Neural progenitor cell (in vitro differentiated cells): ENCODE measurements around the gene MEIS2.

ENCODE experiments used
- EZH2 ChIP-seq: fragments of 200-600 bp; sonication (generic); IDR thresholded peaks from 2 replicates; pipeline ENCODE4 v1.6.1; 2017; ENCODE audit warnings: antibody characterized with exemption, mild to moderate bottlenecking, moderate library complexity
- TF ChIP-seq, protein P1 (sequence below): fragments of 200-600 bp; sonication (generic); IDR thresholded peaks from 2 replicates; pipeline ENCODE4 v1.5.1; 2017; ENCODE audit warnings: antibody characterized with exemption, mild to moderate bottlenecking

DNA sequence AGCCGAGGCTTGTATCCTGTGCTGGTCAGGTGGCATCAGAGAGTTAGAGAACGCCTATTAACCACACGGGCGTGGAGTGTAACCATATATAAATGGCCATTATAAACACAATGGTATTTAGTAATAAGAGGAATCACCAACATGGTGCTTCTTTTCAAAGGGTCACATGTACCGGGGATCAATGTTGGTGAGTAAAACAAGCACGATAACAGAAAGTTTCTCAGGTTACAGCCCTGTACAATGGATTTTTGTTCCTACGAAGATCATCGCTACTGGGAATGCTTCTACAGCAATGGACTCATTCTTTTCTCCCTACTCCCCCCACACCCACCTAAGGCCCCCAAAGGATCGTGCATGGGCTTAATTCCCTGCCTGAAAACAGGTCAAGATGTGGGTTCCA lies 42.5 kb downstream of the MEIS2 start:
- TF ChIP-seq, protein P1, sequence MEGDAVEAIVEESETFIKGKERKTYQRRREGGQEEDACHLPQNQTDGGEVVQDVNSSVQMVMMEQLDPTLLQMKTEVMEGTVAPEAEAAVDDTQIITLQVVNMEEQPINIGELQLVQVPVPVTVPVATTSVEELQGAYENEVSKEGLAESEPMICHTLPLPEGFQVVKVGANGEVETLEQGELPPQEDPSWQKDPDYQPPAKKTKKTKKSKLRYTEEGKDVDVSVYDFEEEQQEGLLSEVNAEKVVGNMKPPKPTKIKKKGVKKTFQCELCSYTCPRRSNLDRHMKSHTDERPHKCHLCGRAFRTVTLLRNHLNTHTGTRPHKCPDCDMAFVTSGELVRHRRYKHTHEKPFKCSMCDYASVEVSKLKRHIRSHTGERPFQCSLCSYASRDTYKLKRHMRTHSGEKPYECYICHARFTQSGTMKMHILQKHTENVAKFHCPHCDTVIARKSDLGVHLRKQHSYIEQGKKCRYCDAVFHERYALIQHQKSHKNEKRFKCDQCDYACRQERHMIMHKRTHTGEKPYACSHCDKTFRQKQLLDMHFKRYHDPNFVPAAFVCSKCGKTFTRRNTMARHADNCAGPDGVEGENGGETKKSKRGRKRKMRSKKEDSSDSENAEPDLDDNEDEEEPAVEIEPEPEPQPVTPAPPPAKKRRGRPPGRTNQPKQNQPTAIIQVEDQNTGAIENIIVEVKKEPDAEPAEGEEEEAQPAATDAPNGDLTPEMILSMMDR, result no peak
- no peak for TF ChIP-seq EZH2
